NCI-H460 (cell line): ENCODE data around the gene SET. TPM values are rescaled to one million over a fixed set of nuclear protein-coding genes. Genes with fewer than 3 reads are reported as not detected.

Source experiments
- DNase-seq: peaks from one replicate; pipeline ENCODE4 v3.0.0-alpha.2; 2016; ENCODE audit warnings: low read depth; ENCODE audit errors: extremely low read depth
- total RNA-seq: library from RNA; depleted of rRNA; stranded (reverse); fragments of >200 nt; shearing (Covaris generic); gene quantifications from 2 replicates; pipeline ENCODE4 v1.2.3, GENCODE V29; 2014

SET gene
- total RNA-seq, 1 experiment from 2014 or later: 863 TPM

- DNase-seq: no peak
Observed at GRCh38 chr9:128707446-128707845, 18.4 kb downstream of the SET start.

- DNase-seq: no peak
Observed at GRCh38 chr9:128712451-128713410, 23.7 kb downstream of the SET start.

GRCh38 chr9:128713411-128713780 lies 24.4 kb downstream of the SET start:
- DNase-seq: no peak

GRCh38 chr9:128713941-128714573 lies 25.0 kb downstream of the SET start:
- DNase-seq: no peak

- no peak for DNase-seq
Observed at GRCh38 chr9:128714586-128715435, 25.8 kb downstream of the SET start.

GRCh38 chr9:128715436-128715750 lies 26.4 kb downstream of the SET start:
- DNase-seq: no peak

GRCh38 chr9:128716581-128717254 lies 27.7 kb downstream of the SET start:
- DNase-seq: no peak

GRCh38 chr9:128718047-128718446 lies 29.0 kb downstream of the SET start:
- DNase-seq: no peak

- DNase-seq: no peak
Observed at GRCh38 chr9:128718475-128718874, 29.5 kb downstream of the SET start.

GRCh38 chr9:128719919-128720605 lies 31.0 kb downstream of the SET start:
- DNase-seq: no peak

GRCh38 chr9:128720841-128721486 lies 31.9 kb downstream of the SET start:
- DNase-seq: no peak

GRCh38 chr9:128721487-128722010 lies 32.5 kb downstream of the SET start:
- no peak for DNase-seq

- DNase-seq: no peak
Observed at GRCh38 chr9:128722380-128723351, 33.6 kb downstream of the SET start.

GRCh38 chr9:128723352-128723865 lies 34.4 kb downstream of the SET start:
- no peak for DNase-seq

- DNase-seq: peak; percentile 97
Observed at GRCh38 chr9:128723866-128724743, 35.1 kb downstream of the SET start, which contains the start of gene ZDHHC12. Gene ZDHHC12 (minus strand): TSS chr9:128724127. CDS start chr9:128724093, 34 bp downstream.

GRCh38 chr9:128724744-128725211 lies 35.8 kb downstream of the SET start:
- peak; percentile 51 for DNase-seq
